Measurements from ENCODE around the gene DPP10.

Gene DPP10

DNA sequence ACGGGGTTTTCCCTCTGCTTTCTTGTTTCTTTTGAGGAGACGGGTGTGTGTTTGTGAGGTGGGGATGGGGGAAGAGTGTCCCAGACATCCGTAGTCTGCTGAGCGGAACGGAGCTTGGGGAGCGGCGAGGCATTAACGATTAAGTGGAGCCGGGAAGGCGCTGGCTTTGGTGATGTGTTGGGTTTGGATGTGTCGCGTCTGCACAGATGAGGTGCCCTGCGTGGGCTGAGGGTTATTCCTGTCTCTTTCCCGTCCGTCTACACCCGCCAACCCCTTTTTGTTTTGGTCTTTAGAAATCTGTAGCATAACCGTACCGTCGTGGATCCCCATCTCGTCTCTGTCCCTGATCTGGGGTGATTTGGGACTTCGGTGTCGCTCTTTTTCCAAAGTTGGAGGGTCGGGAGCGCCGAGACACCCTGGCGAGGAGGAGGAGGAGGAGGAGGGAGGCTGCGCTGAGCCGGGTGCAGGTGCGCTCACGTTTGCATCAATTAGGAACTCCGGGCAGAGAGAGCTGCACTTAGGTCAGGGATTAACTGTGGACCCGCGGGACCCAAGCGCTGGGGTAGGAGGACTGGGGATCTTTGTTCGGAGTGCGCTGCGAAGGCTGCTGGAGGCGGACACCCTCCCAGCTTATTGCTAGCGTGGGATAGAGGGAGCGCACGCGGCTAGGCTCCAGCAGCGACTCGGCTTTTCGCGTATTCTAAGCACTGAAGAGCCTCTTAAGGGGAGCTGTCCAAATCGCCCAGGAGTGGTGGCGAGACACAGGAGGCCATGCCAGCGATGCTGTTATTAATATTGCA, 720.3 kb downstream of the DPP10 start:
- FAIRE-seq: no peak

DNA sequence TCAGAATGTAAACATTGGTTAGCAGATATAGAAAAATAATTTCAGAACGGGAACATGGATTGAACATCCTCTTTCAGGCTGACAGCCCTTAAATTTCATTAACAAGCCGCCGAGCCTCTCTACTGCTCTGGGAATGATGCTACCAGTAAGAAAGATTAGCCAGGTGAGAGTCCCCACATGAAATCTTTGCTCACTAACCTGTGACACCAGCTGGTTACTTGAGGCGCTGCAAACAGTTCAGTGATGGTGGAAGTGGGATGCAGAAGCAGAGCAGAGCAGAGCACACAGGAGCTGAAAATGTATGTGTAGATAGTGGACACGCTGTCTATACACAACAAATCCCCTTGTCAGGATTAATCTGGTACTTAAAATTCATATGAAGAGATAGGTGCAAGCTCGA, 721.1 kb downstream of the DPP10 start:
- FAIRE-seq: no peak

DNA sequence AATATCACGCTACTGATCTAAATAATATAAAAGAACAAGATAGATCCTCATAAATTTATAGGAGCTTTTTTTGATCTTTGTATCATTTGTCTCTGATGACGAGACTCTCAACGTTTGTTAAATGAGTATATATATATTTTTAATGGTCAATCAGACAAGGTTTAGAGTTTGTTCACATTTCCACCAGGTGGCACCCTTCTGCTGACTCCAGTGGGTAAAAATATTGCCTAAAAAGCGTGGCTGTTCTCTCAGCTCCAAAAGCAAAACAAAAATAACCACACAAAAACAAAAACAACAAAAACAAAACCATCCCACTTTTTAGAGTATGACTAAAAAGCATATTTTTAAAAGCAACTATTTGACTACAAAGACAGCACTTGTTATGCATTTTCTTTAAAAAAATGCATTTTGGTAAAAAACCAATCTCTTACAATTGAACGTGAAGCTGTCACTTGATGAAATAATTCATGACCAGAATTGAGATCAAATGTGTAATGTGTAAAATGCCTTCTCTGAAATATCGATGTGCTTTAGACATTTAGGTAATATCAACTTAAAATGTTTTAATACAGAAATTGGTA, 723.2 kb downstream of the DPP10 start:
- no peak for FAIRE-seq

DNA sequence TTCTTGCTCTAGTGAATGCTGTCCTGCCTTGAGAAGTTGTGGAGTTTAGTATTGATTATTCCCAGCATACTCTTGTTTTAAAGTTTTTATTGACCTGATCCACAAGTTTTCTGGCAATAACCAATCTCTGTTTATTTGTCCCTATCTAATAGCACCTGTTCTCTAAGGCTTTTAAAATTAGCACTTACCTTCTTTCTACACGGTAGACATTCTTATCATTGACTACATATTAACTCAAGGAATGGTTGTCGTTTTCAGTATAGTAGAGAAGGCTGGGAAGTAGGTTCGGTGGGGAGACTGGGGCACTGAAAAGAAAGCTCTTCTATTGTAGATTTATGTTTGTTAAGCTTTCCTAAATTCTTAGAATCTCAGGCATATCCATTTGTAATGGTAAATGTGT, 726.0 kb downstream of the DPP10 start:
- FAIRE-seq: no peak

DNA sequence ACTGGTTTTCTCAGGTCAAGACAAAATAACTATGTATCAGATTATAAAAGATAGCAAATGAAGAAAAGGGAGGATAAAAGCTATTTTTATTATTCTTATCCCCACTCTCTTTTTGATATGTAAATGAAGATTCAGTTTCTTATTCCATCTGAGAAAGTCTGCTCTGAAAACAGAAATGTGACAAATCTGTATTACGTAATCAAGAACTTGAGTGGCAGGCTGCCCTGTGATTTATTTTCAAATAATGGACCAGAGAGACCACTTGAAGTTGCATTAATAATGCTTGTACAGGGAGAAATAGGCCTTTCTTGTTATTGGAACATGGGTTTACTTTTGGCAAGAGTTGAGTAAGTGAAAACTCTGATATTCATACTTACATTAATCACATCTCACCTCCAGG, 727.4 kb downstream of the DPP10 start:
- no peak for FAIRE-seq

DNA sequence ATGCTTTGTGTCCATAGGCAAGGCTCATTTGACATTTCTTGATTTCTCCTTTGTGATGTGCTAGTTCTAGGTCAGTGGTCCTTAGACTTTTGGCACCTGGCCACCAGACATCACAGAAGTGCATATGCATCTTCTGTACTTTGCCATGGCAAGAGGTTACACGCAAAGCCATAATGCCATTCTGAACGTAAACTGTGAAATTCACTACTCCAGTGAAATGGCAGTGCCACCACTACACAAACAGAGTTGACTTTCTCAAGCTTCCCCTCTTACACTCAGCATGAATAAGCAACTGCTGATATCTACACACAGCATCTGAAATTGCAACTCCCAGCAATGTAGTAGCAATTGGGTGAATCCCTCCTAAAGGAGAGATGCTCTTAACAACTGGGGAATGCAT, 729.3 kb downstream of the DPP10 start:
- no peak for FAIRE-seq

DNA sequence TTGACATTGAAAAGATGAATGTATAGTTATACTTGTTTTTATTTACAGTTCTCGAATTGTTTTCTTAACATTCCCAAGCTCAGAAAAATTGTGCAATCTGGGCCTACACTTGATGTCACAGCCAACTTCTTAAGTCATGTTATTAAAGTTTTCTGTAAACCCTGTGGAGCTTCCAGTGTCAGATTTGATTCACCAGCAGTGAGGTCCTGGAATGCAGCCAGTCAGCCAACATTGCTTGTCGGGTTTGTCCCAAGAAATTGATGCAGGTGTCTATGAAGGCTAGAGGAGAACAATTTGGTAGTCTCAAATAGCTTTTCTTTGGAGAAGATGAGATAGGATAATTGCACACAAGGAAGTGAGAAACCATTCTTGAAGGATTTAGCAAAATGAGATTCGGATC, 732.2 kb downstream of the DPP10 start:
- FAIRE-seq: no peak

DNA sequence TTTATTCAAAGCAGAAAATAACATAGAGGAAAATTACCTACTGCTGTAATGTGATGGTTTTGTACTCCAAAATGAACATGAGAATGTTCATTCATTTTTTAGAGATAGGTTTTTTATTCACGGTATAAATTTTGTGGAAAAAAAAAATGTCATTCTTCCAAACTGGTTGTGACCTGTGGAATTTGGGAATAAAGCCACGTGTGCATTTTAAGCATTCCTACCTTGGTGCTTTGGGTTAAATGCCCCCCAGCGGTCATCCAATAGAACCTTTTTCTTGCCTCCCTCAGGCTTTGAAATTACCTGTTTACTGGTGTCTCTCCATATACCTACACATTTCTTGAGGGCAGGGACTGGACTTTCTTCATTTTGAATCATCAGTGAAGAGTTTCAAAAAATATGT, 740.7 kb downstream of the DPP10 start:
- FAIRE-seq: no peak

DNA sequence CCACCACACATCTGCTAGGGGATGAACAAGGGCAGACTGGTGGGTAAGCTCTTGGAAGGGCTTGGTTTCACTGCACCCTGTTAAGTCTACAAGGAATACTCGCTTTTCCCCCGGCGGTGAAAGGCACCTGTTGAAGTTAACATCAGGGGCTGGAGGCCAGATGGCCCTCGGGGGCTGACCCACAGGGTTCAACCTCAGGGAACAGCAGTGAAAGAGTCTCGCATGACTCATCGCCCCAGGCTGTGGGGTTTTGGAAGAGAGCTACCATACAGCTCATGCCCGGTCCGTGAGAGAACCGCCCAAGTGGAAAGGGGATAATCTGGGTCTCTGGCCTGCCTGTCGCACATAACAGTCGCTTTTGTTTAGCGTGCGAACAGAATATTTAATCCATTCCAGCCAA, 748.0 kb downstream of the DPP10 start:
- no peak for FAIRE-seq

DNA sequence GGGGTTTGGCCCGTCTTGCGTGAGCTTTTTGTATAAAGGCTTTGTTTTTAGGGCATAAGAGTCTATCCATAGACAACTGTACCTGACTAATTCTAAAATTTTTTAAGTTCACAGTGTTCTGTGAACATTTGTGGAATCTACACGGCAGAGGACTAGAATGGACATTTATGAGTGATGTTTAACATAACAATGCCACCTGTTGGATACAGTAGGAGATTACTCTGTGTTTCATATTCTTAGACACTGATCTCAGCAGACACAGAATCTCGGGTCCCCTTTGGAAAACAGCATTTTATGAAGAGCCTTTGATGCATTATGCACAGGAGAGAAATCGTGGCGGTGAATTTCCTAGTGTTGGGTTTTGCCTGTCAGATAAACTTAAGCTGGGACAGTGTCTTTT, 752.2 kb downstream of the DPP10 start:
- FAIRE-seq: no peak

DNA sequence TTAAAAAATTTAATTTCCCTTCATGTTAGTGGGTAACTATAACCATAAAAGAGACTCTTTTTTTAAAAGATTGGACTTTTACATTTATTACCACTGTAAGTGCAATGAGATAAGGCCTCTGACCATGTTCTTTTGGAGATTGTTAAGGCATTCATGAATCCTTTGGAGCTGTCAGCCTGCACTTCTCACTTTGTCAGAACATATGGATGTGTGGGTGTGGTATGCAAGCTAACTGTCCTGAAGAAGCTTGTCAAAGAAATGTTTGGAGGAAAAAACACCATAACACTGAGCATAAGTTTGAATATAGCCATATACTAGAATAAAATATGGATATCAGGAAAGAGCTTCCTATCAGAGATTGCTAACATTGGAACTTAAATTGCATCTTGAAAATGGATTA, 754.1 kb downstream of the DPP10 start:
- FAIRE-seq: no peak

DNA sequence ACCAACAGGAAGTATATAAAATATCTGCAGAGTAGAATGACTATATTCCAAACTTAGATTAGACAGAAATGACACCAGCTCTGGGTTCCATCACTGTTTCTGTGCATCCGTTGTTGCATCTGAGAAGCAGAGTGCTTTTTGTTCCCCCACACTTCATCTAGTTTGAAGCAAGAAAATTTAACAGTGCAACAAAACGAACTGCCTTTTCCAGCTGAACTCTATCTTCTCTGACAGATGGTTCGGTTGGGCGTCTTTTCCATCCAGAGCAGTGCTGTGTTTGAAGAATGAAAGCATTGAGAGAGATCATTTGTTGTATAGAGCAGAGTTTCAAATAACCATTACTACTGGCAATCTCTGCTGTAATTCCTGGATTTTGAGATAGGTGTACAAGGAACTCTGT, 757.5 kb downstream of the DPP10 start:
- no peak for FAIRE-seq

DNA sequence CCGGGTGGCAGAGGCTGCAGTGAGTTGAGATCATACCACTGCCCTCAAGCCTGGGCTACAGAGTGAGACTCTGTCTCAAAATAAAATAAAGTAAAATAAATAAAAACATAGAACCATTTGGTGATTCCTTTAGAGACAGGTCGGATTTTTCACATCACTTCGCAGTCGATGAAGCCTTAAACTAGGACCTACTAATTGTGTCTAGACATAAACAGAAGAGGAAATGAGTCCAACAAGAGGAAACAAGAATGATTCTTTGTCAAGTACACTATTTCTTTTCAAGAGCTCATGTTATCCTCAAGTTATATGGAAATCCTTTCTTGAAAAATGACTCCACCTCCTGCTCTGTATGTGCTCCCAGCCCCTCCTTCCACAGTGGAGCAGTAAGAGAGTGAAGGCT, 758.9 kb downstream of the DPP10 start:
- no peak for FAIRE-seq

DNA sequence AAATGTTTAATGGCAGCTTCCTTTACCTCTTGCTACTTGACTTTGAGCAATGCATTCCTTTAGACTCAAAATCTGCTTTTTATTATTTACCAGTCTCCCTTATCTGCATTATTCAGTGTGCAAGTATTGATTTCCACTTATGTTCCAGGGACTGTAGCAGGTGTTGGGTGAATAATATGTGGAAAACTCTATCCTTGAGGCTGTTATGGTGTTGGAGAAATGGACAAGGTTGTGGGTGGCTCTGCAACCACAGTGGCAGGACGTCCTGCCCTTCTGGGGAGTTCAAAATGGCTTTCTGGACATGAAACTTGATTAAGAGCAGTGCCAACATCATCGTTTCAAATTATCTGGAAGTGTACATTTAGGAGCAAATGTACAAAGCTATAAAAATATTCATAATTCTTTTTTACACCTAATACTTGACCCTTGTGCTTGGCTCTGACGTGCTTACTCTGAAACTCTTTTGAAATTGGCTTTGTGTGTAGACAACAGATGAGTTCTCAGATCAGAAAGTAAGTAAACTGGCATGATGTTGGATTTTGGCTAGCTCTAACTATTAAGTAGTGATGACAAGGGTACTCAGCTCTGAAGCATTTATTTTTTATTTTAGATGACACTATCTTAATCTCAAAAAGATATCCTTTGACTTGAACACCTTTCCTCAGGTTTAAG, 766.2 kb downstream of the DPP10 start:
- FAIRE-seq: no peak

DNA sequence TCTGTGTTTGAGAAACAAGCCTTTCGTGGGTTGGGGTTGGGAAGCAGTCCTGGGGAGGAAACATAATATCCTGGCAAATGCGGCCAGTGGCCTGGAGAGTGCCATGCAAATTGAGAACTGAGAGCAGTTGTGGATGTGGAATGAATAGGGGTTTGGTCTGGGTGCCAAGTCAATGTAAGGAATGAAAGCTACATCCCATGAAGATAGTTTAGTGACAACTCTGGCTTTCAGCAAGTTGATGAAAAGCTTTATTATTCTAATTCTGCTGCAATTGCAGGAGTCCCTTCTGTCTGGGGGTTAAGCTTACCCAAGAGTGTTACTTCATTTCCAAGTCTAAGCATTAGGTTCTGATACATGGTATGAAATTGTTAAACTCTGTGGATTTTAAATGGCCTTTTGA, 771.6 kb downstream of the DPP10 start:
- FAIRE-seq: no peak

DNA sequence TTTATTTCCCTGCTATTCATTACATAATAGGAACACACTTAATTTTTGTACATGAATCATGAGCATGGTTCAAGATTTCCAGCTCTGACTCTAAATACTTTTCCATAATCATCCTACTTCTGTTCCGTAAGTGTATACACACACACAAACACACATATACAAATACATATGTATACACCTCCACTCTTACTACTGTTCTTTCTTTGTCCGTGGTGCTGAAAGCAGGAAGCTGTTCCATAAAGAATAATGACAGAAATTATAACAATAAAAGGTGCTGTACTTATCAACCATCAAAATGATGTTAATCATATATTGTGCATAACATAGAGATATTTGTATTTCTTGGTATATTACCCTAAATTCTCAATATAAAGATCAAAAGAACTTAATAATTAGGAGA, 776.9 kb downstream of the DPP10 start:
- FAIRE-seq: no peak

DNA sequence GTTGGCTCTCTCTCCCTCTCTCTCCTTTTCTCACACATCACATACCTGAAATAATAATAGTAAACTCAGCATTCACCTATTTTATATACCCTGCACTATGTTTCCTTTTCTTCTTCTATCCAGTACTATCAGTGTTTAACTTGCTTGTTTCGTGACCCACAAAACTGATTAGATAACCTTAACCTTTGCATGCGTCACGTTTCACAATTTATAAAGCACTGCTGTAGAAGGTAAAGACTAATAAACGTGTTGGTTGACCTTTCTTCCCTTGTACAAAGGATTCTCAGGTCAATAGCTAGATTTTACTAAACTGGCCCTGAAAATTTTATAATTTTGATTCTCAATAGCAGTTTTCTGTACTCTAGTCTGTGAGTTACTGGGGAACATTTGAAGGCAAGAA, 791.7 kb downstream of the DPP10 start:
- FAIRE-seq: no peak

DNA sequence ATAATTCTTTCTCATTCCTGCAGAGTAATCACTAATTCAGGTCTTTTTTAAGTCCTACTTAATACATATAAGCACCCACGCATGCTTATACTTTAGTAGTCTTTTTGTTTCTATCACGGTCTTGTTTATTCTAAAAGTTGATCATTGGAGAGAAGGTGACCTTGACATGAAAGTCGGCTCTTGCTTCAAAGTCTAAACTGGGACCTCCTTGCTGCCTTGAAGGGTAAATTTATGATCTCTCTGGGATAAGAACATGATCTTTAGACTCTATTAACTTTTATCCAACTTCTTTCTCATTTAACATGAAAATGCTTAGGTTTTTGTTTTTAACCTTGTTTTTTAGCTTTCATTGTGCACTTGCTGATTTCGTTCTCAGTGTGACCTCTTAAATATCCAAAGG, 792.3 kb downstream of the DPP10 start:
- FAIRE-seq: no peak

DNA sequence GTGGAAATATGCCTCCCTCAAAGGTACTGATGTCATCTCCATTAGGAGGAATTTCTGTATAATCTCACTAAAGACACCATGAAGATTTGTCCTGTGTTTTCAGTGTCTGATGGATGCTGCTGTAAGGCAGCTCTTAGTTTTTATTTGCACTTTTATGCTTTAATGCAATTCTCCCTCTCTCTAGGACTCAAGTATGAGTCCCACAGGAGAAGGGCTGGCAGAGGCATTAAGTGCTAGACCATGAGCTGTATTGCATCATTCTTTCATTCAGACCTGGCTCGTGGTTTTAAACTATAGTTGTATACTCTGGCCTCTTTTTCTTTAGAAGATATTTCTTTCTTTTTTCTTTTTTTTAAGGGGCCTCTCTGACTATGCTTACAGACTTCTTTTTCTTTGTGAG, 805.6 kb downstream of the DPP10 start:
- no peak for FAIRE-seq

DNA sequence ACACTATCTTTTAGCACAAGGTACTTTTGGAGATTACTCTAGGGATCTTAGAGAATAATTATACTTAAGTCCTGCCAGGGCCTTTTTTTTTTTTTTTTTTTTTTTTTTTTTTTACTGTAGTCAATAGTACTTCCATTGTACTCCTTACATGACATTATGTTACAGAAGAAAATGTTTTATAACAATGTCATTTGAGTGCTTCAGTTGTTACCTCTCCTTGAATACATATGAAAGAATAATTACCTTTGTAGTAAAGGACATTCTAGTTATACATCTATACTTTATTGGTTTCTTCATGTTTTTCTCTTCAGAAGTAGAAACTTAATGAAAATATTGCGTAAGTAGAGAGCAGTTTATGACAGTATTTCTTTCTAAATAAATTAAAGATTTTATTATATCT, 834.9 kb downstream of the DPP10 start:
- FAIRE-seq: peak; percentile 41

DNA sequence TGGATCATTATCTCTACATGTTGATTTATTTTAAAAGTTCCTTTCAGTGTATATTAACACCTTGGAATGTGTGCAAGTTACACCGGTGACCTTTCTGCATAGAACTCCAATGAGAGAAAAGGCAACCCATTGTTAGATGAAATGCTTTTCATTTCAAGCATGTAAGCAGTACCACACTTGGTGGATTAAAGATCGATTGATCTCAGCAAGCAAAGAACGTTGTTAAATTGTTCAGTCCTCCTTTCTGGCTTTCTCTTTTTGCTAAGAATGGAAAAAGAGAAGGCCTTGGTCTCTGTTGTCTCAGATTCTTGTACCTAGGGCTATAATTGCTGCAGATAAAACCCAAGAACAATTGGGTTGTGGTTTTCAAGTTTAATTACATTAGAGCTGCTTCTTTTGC, 843.0 kb downstream of the DPP10 start:
- FAIRE-seq: no peak

DNA sequence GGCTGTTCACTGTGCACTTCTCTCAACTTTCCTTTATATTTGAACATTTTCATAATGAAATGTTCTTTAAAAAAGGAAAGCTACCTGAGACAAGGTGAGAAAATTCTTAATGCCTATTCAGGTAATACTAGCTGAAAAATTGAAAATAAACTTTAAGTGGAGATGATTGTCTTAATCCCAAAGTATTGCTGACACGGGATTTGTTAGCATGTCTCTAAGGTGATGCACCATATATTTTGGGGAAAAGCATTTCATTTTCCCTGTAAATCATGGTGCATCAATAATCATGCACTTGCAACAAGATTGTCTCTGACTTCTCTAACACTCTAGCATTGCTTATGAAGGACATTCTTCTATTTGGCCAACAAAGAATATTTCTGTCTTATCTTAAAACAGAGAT, 848.0 kb downstream of the DPP10 start:
- FAIRE-seq: no peak

DNA sequence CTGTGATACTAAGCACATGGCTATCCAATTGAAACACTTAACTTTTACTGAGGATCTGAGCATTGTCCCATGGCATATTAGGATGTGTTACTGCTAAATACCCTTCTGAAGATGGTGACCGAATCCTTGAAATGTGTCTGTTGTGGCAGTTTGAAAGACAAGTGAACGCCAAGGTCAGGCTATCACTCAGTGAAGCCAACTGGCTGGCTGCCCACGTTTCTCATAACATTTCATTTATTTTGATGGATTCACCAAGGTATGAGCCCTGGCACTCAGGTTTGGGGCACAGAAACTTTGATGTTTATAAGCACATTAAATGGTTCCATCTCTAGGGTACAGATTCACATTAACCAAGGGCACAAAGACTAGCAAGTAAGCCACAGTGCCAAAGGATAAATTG, 850.3 kb downstream of the DPP10 start:
- FAIRE-seq: no peak

DNA sequence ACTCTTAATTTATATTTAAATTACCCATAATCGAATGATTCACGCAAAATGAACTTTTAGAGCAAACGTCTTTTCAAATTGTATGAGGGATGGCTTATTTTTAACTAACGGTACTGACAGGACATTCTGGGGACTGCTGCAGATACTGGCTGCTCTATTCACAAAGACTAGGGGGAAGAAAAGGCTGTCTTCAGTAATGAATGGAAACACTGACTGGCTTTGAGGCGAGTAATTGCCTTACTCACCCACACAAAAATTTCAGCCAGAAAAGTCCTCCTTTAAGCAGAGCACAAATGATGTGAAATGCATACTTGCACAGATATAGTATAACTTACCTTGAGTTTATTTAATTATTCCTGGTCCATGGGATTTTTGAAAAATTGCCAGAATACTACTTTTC, 852.6 kb downstream of the DPP10 start:
- FAIRE-seq: no peak
